ENCODE data around the gene SFT2D1. TPM values are rescaled to one million over a fixed set of nuclear protein-coding genes. Genes with fewer than 3 reads are reported as not detected.
"Not testable (repeated sequence)": the region's sequence is repeated elsewhere in the genome, so short reads cannot be mapped to it uniquely, and the experiment has no call there.

Gene SFT2D1
- total RNA-seq, 1 experiment from 2014 or later: 79.6 TPM

DNA sequence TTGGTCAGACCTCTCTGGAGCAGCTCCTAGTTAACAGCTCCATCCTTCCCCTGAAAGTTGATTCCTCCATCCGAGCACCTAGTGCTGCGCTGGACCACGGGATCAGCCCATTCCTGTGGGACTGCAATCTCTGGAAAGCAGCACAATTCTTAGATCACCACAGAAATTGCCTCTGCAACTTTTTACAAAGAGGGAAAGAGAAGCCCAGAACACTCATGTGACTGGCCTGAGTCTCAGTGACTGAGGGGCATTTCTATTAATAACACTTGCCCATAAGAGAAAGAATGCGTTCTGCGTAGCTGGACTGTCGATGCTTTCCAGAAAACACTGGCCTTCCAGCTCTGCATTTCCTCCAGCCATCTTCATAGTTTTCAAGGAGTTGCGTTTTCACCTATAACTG is 22.1 kb upstream of the SFT2D1 start:
- DNase-seq (ENCODE audit: low read depth): no peak

- not testable (repeated sequence) for DNase-seq (ENCODE audit: low read depth)
Measured at GRCh38 chr6:166362427-166362826, 20.1 kb upstream of the SFT2D1 start.

DNA sequence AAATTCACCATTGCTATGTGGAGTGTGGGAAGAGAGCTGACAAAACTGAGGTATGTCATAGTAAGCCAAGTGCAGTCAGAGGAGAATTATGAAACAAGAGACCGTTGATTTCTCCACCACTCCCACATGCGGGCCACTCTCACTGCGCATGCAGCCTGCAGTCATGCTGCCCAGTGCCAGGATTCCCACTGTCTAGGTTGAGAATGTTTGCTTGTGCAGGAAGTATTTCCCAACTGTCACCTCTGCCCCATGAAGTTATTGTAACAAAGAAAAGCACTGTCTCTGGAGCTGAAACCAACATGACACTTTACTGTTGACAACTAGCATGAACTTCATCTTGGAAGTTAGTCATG is 18.7 kb upstream of the SFT2D1 start:
- DNase-seq (ENCODE audit: low read depth): no peak

DNA sequence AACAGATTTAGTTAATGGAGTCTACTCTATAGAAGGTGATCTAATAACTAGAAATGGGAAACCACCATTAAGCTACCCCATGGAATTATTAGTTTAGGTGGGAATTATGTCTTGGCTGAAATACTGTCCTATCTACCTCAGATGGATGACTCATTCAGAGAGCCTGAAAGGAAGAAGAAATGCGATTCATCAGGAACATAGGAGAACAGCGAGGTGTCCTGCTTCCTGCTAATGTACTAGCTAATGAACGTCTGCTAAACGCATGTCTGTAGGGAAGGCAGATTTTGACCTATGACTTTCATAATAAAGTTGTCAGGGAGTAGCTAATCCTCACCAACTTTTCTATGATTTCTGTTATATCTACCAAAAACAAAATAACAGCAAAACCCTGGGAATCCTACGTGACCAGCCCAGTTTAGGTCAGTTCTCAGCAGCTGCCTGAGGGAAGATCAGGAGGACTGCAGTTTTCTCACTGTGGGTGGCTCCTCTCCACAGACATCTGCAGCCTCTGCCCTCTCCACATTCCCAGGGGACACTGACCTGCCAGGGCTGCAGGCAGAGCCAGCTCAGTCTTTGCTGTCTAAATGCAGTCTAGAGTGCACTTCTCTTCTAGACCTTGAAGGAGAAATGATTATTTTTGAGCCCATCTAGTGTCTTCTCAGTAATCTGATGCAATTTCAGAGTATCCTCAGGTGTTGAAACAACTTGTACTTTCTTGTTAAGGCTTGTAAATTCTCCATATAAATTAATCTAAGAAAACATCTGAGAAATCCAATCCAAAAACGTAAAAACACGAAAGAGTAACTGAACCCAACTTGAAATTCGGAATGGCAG is 18.1 kb upstream of the SFT2D1 start:
- no peak for DNase-seq (ENCODE audit: low read depth)

- no peak for DNase-seq (ENCODE audit: low read depth)
Measured at GRCh38 chr6:166355552-166355951, 13.2 kb upstream of the SFT2D1 start.

DNA sequence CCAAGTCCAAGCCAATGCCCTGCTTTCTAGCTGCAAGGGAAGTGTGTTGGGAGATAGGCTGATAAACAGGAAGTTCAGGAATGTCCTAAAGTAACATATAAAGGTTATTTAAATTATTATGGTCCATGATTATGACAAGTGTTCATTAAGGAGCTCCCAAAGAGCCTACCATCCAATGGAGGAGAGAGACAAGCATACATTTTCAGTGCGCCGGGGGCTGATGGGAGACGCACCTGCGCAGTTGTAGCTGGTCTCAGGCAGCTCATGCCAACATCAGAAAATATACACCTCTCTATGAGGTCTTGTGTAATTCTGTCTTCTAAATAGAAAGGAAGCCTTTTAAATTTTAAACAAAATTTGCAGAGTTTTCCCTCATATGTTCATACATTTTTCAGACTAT is 12.6 kb upstream of the SFT2D1 start:
- DNase-seq (ENCODE audit: low read depth): no peak

- DNase-seq (ENCODE audit: low read depth): no peak
Measured at GRCh38 chr6:166354143-166354542, 11.8 kb upstream of the SFT2D1 start.

GRCh38 chr6:166353507-166353906 is 11.2 kb upstream of the SFT2D1 start:
- no peak for DNase-seq (ENCODE audit: low read depth)

DNA sequence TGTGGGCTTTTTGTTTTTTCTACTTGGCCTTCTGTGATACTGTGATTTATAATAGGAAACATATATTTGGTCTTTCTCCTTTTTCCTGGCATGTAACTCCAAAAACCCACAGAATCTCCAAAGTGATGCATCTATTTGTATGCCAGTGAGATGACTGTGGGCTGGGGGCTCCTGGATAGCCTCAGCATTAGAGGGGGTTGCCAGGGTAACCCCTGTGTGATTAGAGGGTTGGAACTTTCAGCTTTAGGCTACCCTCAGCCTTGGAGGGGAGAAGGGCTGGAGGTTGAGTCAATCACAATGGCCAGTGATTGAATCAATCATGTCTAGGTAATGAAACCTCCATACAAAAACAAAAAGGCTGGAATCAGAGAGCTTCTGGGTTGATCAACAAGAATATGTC is 10.6 kb upstream of the SFT2D1 start:
- no peak for DNase-seq (ENCODE audit: low read depth)

DNA sequence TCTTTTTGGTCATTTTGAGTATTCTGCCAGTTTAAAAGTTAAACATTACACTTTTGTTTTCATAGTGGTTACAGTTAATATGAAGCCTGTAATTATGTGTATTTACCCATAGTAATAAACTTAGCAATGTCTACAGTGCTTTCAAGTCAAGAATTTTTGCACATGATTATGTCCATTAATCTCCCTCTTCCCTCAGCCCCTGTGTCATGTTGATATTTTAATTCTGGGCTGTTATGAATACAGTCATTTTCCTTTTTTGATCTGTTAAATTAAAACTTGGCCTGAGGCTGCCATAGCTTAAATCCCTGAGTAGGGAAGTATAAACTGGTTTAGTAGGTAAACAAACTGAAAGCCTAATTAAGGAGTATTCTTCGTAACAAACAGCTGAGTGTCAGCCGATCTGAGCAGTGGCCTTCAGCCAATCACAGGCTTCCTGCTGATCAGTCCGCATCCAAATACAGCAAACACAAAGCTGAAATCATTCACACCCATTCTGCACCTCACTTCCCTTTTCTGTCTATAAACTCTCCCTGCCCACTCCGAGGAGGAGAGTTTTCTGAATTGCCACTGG is 9.5 kb upstream of the SFT2D1 start:
- peak; percentile 6 for DNase-seq (ENCODE audit: low read depth)

DNA sequence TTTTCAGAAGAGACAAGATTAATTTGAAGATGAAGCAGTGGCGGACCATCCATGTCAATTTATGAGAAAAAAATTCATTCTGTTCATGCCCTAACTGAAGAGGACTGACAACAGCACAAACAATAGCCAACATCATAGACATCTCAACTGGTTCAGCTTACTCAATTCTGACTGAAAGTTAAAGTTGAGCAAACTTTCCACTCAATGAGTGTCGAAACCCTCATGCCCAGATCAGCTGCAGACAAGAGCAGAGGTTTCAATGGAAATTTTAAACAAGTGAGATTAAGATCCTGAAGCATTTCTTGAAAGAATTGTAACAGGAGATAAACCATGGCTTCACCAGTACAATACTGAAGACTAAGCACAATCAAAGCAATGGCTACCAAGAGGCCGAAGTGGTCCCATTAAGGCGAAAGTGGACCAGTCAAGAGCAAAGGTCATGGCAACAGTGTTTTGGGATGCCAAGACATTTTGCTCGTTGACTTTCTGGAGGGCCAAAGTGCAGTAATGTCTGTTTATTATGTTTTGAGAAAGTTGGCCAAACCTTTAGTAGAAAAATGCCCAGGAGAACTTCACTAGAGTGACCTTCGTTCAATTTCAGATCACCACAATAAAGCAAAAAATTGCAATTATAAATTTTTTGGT is 6.1 kb upstream of the SFT2D1 start:
- DNase-seq (ENCODE audit: low read depth): no peak

GRCh38 chr6:166346965-166347364 is 4.6 kb upstream of the SFT2D1 start:
- no peak for DNase-seq (ENCODE audit: low read depth)

DNA sequence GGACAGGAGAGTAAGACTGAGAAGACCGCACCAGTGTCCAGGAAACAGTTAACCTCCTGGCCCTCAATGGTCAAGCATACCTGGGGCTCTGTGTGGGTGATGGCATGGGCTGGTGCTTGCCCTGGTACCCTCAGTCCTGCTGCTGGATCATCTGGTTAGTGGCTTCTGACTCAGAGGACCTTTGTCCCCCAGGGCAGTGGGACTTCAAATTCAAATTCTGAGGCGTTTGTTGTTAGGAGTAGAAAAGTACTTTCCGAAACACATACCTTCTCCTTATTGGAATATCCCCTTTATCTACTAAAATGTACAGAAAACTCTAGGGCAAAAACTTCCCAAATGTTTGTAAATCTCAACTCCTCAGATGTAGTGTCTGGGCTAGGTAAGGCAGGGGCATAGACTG is 4.1 kb upstream of the SFT2D1 start:
- no peak for DNase-seq (ENCODE audit: low read depth)

DNA sequence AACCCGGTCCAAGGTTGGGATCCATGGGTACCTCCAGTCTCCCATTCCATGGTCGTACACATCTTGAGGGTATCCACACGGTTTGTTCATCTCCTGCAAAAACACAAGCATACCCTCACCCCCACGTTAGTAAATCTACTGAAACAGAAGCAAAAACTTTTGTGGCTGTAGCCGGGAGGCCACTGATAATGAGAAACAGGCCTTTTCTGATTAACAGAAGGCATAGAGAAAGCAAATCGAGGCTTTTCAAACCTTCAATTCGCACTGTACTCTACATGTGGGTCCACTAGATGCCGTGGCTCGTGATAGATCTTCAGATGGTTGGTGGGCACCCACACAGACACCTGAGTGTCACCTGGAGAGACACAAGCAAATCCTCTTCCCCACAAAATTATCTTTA is 3.3 kb upstream of the SFT2D1 start:
- DNase-seq (ENCODE audit: low read depth): not testable (repeated sequence)

DNA sequence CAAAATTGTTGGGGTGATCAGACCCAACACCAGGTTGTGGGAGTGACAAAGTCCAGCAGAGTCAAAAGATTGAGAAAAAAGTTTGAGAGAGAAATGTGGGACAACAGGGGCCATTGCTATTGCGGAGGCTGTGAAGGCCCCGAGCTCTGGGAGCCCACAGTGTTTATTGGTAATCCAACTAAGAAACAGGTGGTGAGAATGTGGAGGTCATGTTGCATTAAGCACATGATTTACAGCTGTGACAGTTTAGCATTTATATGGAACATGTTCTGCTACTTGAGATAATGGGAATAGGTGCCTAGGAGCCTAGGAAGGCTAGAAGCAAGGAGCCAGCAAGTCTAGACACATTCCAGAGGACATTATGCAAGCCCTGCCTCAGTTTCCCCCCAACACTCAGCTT is 2.6 kb upstream of the SFT2D1 start:
- DNase-seq (ENCODE audit: low read depth): not testable (repeated sequence)

- DNase-seq (ENCODE audit: low read depth): no peak
Measured at GRCh38 chr6:166344240-166344639, 1.9 kb upstream of the SFT2D1 start.

- DNase-seq (ENCODE audit: low read depth): no peak
Measured at GRCh38 chr6:166343150-166343487, 774 bp upstream of the SFT2D1 start.

GRCh38 chr6:166341977-166342348 is 382 bp downstream of the SFT2D1 start:
- DNase-seq (ENCODE audit: low read depth): peak; percentile 22

GRCh38 chr6:166341464-166341863 is 881 bp downstream of the SFT2D1 start:
- no peak for DNase-seq (ENCODE audit: low read depth)

GRCh38 chr6:166338854-166339253 is 3.5 kb downstream of the SFT2D1 start:
- no peak for DNase-seq (ENCODE audit: low read depth)

DNA sequence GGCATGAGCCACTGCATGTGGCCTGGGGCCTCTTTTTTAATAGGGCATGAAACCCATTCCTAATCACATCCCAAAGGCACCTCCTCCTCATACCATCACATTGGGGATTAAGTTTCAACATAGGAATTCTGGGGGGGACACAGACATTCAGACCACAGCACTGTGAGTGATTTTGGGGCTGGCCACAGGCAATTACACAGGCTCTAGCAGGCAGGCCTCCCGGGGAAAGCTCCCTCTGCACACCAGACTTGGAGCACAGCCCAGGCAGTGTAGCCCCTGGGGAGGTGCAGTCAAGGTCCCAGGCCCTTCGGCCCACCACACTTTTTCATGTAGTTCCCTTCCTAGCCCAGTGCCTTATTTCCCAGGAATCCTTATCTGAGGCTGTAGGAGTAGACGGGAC is 5.5 kb downstream of the SFT2D1 start:
- DNase-seq (ENCODE audit: low read depth): no peak

DNA sequence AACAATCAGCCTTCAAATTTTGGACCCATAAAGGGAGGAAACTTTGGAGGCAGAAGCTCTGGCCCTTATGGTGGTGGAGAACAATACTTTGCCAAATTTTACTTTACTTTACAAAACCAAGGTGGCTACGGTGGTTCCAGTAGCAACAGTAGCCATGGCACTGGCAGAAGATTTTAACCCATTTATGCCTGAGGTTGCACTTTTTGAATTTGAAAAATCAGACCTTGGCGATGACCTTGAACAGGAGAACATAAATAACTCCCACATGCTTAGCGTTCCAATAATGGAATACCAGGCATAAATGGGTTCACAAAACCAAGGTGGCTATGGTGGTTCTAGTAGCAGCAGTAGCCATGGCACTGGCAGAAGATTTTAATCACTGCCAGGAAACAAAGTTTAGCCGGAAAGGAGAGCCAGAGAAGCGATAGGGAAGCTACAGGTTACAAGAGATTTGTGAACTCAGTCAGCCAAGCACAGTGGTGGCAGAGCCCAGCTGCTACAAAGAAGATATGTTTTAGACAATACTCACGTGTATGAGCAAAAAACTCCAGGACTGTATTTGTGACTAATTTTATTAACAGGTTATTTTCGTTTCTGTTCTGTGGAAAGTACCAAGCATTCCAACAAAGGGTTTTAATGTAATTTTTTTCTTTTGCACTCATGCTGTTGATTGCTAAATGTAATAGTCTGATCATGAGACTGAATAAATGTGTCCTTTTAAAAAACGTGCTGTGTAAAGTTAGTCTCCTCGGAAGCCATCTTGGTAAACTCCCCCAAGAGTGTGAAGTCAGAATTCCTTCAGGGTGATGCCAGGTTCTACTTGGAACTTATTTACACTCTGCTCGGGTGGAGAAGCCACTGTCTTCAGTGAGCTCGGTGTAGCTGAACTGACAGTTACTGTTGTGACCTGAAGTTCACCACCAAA is 6.7 kb downstream of the SFT2D1 start:
- no peak for DNase-seq (ENCODE audit: low read depth)

Measured in M059J (cell line).